H1 (cell line): ENCODE data around the gene TMEM45A. TPM values are rescaled to one million over a fixed set of nuclear protein-coding genes. Genes with fewer than 3 reads are reported as not detected.

Experiments used
- CTCF ChIA-PET: fragments of 300-600 bp; sonication (Branson Sonifier 250); formaldehyde crosslinking; loops from one replicate; lab custom pipeline; 2021; ENCODE audit not compliant: partially characterized antibody; lab: Charles Lee
- POLR2A ChIA-PET: fragments of 300-600 bp; sonication (Branson Sonifier 250); formaldehyde crosslinking; loops from one replicate; lab custom pipeline; 2021; ENCODE audit warnings: inconsistent platforms; ENCODE audit not compliant: partially characterized antibody; lab: Charles Lee
- DNase-seq, 2 experiments: peaks; one replicate each; pipeline versions ENCODE4 v3.0.0 to v3.0.0-alpha.2; 2010 to 2022; ENCODE audit warnings: low spot score in 2 of 2, low read depth in 1 of 2, mixed read lengths in 1 of 2
- FAIRE-seq: peaks from 2 replicates; lab custom pipeline; 2011; peaks lifted over from hg19 to GRCh38; lab: Jason Lieb, UNC
- H2AFZ ChIP-seq: 2 replicates; pipeline ENCODE4 v1.8.1; 2012; ENCODE audit warnings: low read length, inconsistent platforms
- H2AK5ac ChIP-seq: 2 replicates; pipeline ENCODE4 v1.6.1; 2013; ENCODE audit warnings: low read depth, low read length
- H2BK120ac ChIP-seq: replicated peaks from 2 replicates; pipeline ENCODE3; 2013; ENCODE audit warnings: low read depth, low read length, inconsistent platforms
- H2BK12ac ChIP-seq: 2 replicates; pipeline ENCODE4 v1.6.1; 2013; ENCODE audit warnings: low read depth, low read length
- H2BK15ac ChIP-seq: 2 replicates; pipeline ENCODE4 v1.6.1; 2013; ENCODE audit warnings: low read length
- H2BK20ac ChIP-seq: 2 replicates; pipeline ENCODE4 v1.6.1; 2013; ENCODE audit warnings: low read length
- H2BK5ac ChIP-seq: 2 replicates; pipeline ENCODE4 v1.6.1; 2013; ENCODE audit warnings: low read depth, low read length
- H3K14ac ChIP-seq: 2 replicates; pipeline ENCODE4 v1.6.1; 2013; ENCODE audit warnings: inconsistent platforms; ENCODE audit not compliant: insufficient read length
- H3K18ac ChIP-seq: 2 replicates; pipeline ENCODE4 v1.6.1; 2013; ENCODE audit warnings: low read length; ENCODE audit errors: extremely low read depth
- H3K23ac ChIP-seq: 2 replicates; pipeline ENCODE4 v1.6.1; 2013; ENCODE audit warnings: inconsistent platforms; ENCODE audit not compliant: insufficient read length
- H3K23me2 ChIP-seq: 2 replicates; pipeline ENCODE4 v1.6.1; 2013; ENCODE audit warnings: low read depth, low read length
- H3K27ac ChIP-seq: 2 replicates; pipeline ENCODE4 v1.6.1; 2011; ENCODE audit warnings: low read depth, low read length, inconsistent platforms
- H3K27me3 ChIP-seq, 4 experiments: replicated peaks in 1 of 4; 1 replicate in 1 of 4; 2 replicates in 3 of 4; pipeline versions ENCODE4 v1.6.1 to v1.8.1; 2011 to 2013; ENCODE audit warnings: low read length in 3 of 4, mild to moderate bottlenecking in 3 of 4, inconsistent platforms in 2 of 4, mixed read lengths in 2 of 4, moderate library complexity in 1 of 4; ENCODE audit not compliant: control insufficient read depth in 3 of 4, insufficient read depth in 3 of 4; ENCODE audit errors: extremely low read depth in 1 of 4
- H3K36me3 ChIP-seq, 4 experiments: 2 replicates each; pipeline versions ENCODE4 v1.6.1 to v1.8.1; 2011 to 2013; ENCODE audit warnings: mild to moderate bottlenecking in 4 of 4, low read length in 3 of 4, moderate library complexity in 2 of 4, control low read depth in 1 of 4, inconsistent platforms in 1 of 4; ENCODE audit not compliant: insufficient read depth in 4 of 4, control insufficient read depth in 2 of 4
- H3K4ac ChIP-seq: replicated peaks from 2 replicates; pipeline ENCODE3; 2013; ENCODE audit warnings: low read length, low read depth, mixed read lengths, inconsistent platforms; ENCODE audit not compliant: insufficient read length
- H3K4me1 ChIP-seq, 4 experiments: replicated peaks in 1 of 4; 1 replicate in 1 of 4; 2 replicates in 3 of 4; pipeline versions ENCODE4 v1.6.1 to v1.8.1; 2011 to 2013; ENCODE audit warnings: low read length in 3 of 4, inconsistent platforms in 2 of 4, mixed read lengths in 1 of 4; ENCODE audit not compliant: insufficient read depth in 4 of 4, control insufficient read depth in 3 of 4
- H3K4me2 ChIP-seq, 2 experiments: 2 replicates each; pipeline versions ENCODE4 v1.6.1 to v1.8.1; 2011 to 2013; ENCODE audit warnings: low read depth in 2 of 2, low read length in 2 of 2, control low read depth in 1 of 2, inconsistent platforms in 1 of 2, mild to moderate bottlenecking in 1 of 2; ENCODE audit not compliant: insufficient read depth in 1 of 2
- H3K4me3 ChIP-seq, 4 experiments: fragments of 200-600, 300-600 bp in 1 of 4; sonication (generic), shearing (Covaris generic), sonication (Bioruptor Twin) in 1 of 4; 2 replicates each; pipeline versions ENCODE4 v1.5.1 to v1.8.1; 2011 to 2016; ENCODE audit warnings: low read length in 4 of 4, low read depth in 3 of 4, control low read depth in 2 of 4, inconsistent platforms in 2 of 4, mild to moderate bottlenecking in 2 of 4, mixed read lengths in 1 of 4, moderate library complexity in 1 of 4; ENCODE audit not compliant: insufficient read depth in 2 of 4; ENCODE audit errors: extremely low read depth in 1 of 4
- H3K56ac ChIP-seq: replicated peaks from 2 replicates; pipeline ENCODE3; 2013; ENCODE audit warnings: low read depth, mild to moderate bottlenecking, mixed read lengths, low read length, inconsistent platforms; ENCODE audit not compliant: insufficient read length
- H3K79me1 ChIP-seq: 2 replicates; pipeline ENCODE4 v1.6.1; 2013; ENCODE audit warnings: low read depth, low read length, control low read depth
- H3K79me2 ChIP-seq, 2 experiments: 2 replicates each; pipeline versions ENCODE4 v1.6.1 to v1.8.1; 2012 to 2013; ENCODE audit warnings: low read length in 2 of 2, mild to moderate bottlenecking in 2 of 2, inconsistent platforms in 1 of 2; ENCODE audit not compliant: insufficient read depth in 2 of 2, control insufficient read depth in 1 of 2
- H3K9ac ChIP-seq, 4 experiments: replicated peaks in 1 of 4; 1 replicate in 1 of 4; 2 replicates in 3 of 4; pipeline versions ENCODE4 v1.6.1 to v1.8.1; 2011 to 2013; ENCODE audit warnings: low read depth in 3 of 4, low read length in 3 of 4, control low read depth in 2 of 4, mild to moderate bottlenecking in 2 of 4, moderate library complexity in 2 of 4, inconsistent platforms in 1 of 4; ENCODE audit errors: extremely low read depth in 1 of 4
- H3K9me3 ChIP-seq, 2 experiments: 2 replicates each; pipeline versions ENCODE4 v1.6.1 to v1.8.1; 2012 to 2013; ENCODE audit warnings: mild to moderate bottlenecking in 2 of 2, moderate library complexity in 2 of 2, control low read depth in 1 of 2, inconsistent platforms in 1 of 2, low read depth in 1 of 2, low read length in 1 of 2, mixed read lengths in 1 of 2; ENCODE audit not compliant: insufficient read depth in 2 of 2
- H4K20me1 ChIP-seq, 2 experiments: replicated peaks in 1 of 2; 2 replicates each; pipeline versions ENCODE3 to v1.8.1; 2011 to 2013; ENCODE audit warnings: inconsistent platforms in 2 of 2, low read length in 2 of 2, mild to moderate bottlenecking in 1 of 2; ENCODE audit not compliant: insufficient read depth in 2 of 2, control insufficient read depth in 1 of 2
- H4K5ac ChIP-seq: 2 replicates; pipeline ENCODE4 v1.6.1; 2013; ENCODE audit warnings: low read length, low read depth, mixed read lengths, inconsistent platforms; ENCODE audit not compliant: insufficient read length
- H4K8ac ChIP-seq: 2 replicates; pipeline ENCODE4 v1.8.0; 2013; ENCODE audit warnings: mild to moderate bottlenecking, moderate library complexity, low read length, inconsistent platforms; ENCODE audit not compliant: insufficient read depth; ENCODE audit errors: extremely low read depth
- H4K91ac ChIP-seq: replicated peaks from 2 replicates; pipeline ENCODE3; 2013; ENCODE audit warnings: low read length, mixed read lengths, inconsistent platforms; ENCODE audit not compliant: insufficient read length
- ASH2L ChIP-seq: fragments of 200-600, 300-600 bp; sonication (generic); IDR thresholded peaks from one replicate; pipeline ENCODE4 v1.7.1; 2017; ENCODE audit warnings: low read length
- ATF2 ChIP-seq: IDR thresholded peaks from 2 replicates; pipeline ENCODE4 v1.6.1; 2012; ENCODE audit warnings: low read length, inconsistent platforms
- CEBPB ChIP-seq: IDR thresholded peaks from 2 replicates; pipeline ENCODE4 v1.6.1; 2012; ENCODE audit warnings: low read depth, low read length
- SIX5 ChIP-seq: IDR thresholded peaks from 2 replicates; pipeline ENCODE4 v1.6.1; 2011; ENCODE audit warnings: mild to moderate bottlenecking, low read depth, low read length
- SP2 ChIP-seq: IDR thresholded peaks from 2 replicates; pipeline ENCODE4 v1.6.1; 2012; ENCODE audit warnings: mild to moderate bottlenecking, low read length, inconsistent platforms
- TAF1 ChIP-seq: IDR thresholded peaks from 2 replicates; pipeline ENCODE4 v1.6.1; 2011; ENCODE audit warnings: mild to moderate bottlenecking, low read depth, low read length
- TEAD4 ChIP-seq: IDR thresholded peaks from 2 replicates; pipeline ENCODE4 v1.6.1; 2012; ENCODE audit warnings: low read depth, low read length, inconsistent platforms, mixed read lengths
- polyA plus RNA-seq, 7 experiments: library from polyadenylated mRNA; depleted of rRNA in 3 of 7; stranded (reverse) in 5 of 7; unstranded in 2 of 7; fragments of >200 nt in 5 of 7; fragments of 200-250 nt in 2 of 7; gene quantifications; 1 replicate in 5 of 7; 2 replicates in 1 of 7; 4 replicates in 1 of 7; pipeline versions ENCODE4 v1.2.1 to v1.2.3, GENCODE V29; 2011 to 2013; ENCODE audit warnings: missing spikeins in 2 of 7, mixed read lengths in 2 of 7
- total RNA-seq: library from RNA; stranded (reverse); fragmentation: NEBNext Ultra II Directional; extraction: Animal tissue kit (Norgen Biotek cat#: 25700); gene quantifications from 2 replicates; pipeline ENCODE4 v1.2.1, GENCODE V29; 2021

TMEM45A gene
- total and polyA plus RNA-seq, 2 of the 8 experiments (the other 6 are each of a cell fraction or from before 2014, with no cell fraction given): 12.9 to 14.2 TPM

- Histone ChIP-seq H4K5ac (no peak overlapping the region), H3K4ac (no peak overlapping the region), H3K27me3 (no peaks in the 10 kb centered on the region), H3K4me1 (no peaks in the 10 kb centered on the region), H3K79me2 (no peaks in the 10 kb centered on the region), H3K4me3 (no peak overlapping the region), H2BK15ac (no peak overlapping the region), H3K14ac (no peak overlapping the region), H3K18ac (no peak overlapping the region), H3K9me3 (peaks cover 4 to 24% of the 10 kb centered on the region in 2 experiments), H4K20me1 (no peaks in the 10 kb centered on the region), H2BK20ac (no peak overlapping the region), H3K9ac (no peak overlapping the region), H3K36me3 (peaks cover 0 to 3% (median 1%) of the 10 kb centered on the region in 4 experiments; a peak in 3 of 8 replicates), H3K23me2 (no peaks in the 10 kb centered on the region), H4K91ac (no peak overlapping the region), H3K23ac (no peak overlapping the region), H3K4me2 (no peak overlapping the region), H2BK5ac (no peak overlapping the region), H2BK120ac (no peak overlapping the region), H3K27ac (no peak overlapping the region), H4K8ac (no peak overlapping the region), H2BK12ac (no peak overlapping the region), H2AFZ (no peak overlapping the region), H2AK5ac (no peak overlapping the region), H3K79me1 (no peaks in the 10 kb centered on the region; the same call in 1 of the 2 replicates), H3K56ac (no peak overlapping the region)
- DNase-seq (no peak), FAIRE-seq (no peak)
- ChIA-PET POLR2A (no interaction called here), CTCF (no interaction called here)
- TF ChIP-seq CEBPB (no peak), TEAD4 (no peak), TAF1 (no peak), ATF2 (no peak), SIX5 (no peak), ASH2L (no peak), SP2 (no peak)
Measured at GRCh38 chr3:100443690-100444089, 48.7 kb upstream of the TMEM45A start.
